HTERT RPE-1 (cell line): ENCODE measurements around the gene TBPL1.

Source experiments
- in situ Hi-C: fragments of 300-500 bp; cut with MboI; formaldehyde crosslinking; loops from 4 replicates; pipeline ENCODE4 v1.14.3; 2020; ENCODE audit warnings: low sequenced_read_pairs

Gene TBPL1

GRCh38 chr6:134003542-134003951 is 50.5 kb downstream of the TBPL1 start:
- in situ Hi-C loops: no loop called here

- in situ Hi-C loops: no loop called here
Measured at GRCh38 chr6:134004714-134005113, 51.7 kb downstream of the TBPL1 start.

- in situ Hi-C loops: no loop called here
Measured at GRCh38 chr6:134005800-134006199, 52.8 kb downstream of the TBPL1 start.

GRCh38 chr6:134007077-134007476 is 54.1 kb downstream of the TBPL1 start:
- in situ Hi-C loops: no loop called here

- in situ Hi-C loops: no loop called here
Measured at GRCh38 chr6:134009876-134010275, 56.9 kb downstream of the TBPL1 start.

- in situ Hi-C loops: no loop called here
Measured at GRCh38 chr6:134010400-134010799, 57.4 kb downstream of the TBPL1 start.

- in situ Hi-C loops: no loop called here
Measured at GRCh38 chr6:134010974-134011373, 58.0 kb downstream of the TBPL1 start.

GRCh38 chr6:134014588-134015137 is 61.6 kb downstream of the TBPL1 start:
- in situ Hi-C loops: no loop called here

GRCh38 chr6:134015719-134016557 is 62.9 kb downstream of the TBPL1 start:
- in situ Hi-C loops: no loop called here

GRCh38 chr6:134016558-134016814 is 63.5 kb downstream of the TBPL1 start:
- in situ Hi-C loops: no loop called here

- in situ Hi-C loops: no loop called here
Measured at GRCh38 chr6:134020071-134020470, 67.0 kb downstream of the TBPL1 start.

- in situ Hi-C loops: no loop called here
Measured at GRCh38 chr6:134020543-134020942, 67.5 kb downstream of the TBPL1 start.

GRCh38 chr6:134020968-134021367 is 67.9 kb downstream of the TBPL1 start:
- in situ Hi-C loops: no loop called here

- in situ Hi-C loops: no loop called here
Measured at GRCh38 chr6:134021396-134022122, 68.5 kb downstream of the TBPL1 start.

GRCh38 chr6:134022650-134023049 is 69.6 kb downstream of the TBPL1 start:
- in situ Hi-C loops: no loop called here

- in situ Hi-C loops: no loop called here
Measured at GRCh38 chr6:134026597-134026996, 73.6 kb downstream of the TBPL1 start.

GRCh38 chr6:134028438-134028837 is 75.4 kb downstream of the TBPL1 start:
- in situ Hi-C loops: no loop called here

GRCh38 chr6:134029495-134030455 is 76.8 kb downstream of the TBPL1 start:
- in situ Hi-C loops: no loop called here

GRCh38 chr6:134031696-134032255 is 78.8 kb downstream of the TBPL1 start:
- in situ Hi-C loops: no loop called here

GRCh38 chr6:134034478-134034877 is 81.5 kb downstream of the TBPL1 start:
- in situ Hi-C loops: no loop called here
